Loucy (cell line): Measurements from ENCODE around the gene THEMIS.

ENCODE experiments used
- EZH2phosphoT487 ChIP-seq: fragments of 200-600 bp; IDR thresholded peaks from 2 replicates; pipeline ENCODE4 v1.6.1; 2018; ENCODE audit warnings: antibody characterized with exemption, mild to moderate bottlenecking, moderate library complexity, borderline replicate concordance
- TF ChIP-seq, protein P1 (sequence below): fragments of 200-600 bp; sonication (generic); conservative IDR thresholded peaks from 2 replicates; pipeline ENCODE4 v1.5.1; 2014; ENCODE audit warnings: mild to moderate bottlenecking, antibody characterized with exemption, low read length

DNA sequence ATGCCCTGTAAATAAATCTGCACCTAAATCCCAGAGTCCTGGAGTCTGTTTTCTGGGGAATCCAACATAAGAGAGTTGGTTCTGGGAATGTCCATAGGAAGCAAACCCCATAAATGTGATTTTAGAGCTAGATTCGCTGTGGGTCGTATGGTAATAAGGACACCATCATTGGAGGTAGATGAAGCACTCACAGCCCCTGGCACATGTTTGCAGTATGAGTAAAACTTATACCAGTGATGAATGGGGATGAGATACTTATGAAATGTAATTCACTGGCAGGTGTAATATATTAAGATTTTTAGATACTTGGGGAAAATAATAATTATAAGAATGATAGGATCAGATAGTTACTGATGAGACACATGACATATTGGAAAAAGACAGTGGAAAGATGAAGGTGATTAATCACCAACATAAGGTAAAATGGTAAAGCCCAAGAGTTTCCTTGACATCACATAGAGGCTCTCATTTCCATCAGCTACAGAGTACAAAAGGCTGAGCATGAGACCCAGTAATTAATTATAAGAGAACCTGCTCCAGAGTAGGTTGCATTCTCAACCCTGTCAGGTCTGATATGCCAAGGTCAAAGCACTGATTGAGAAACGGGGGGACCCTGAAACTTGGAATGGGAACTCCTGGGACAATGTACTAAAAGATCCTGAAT is 44.7 kb upstream of the THEMIS start:
- TF ChIP-seq, protein P1, sequence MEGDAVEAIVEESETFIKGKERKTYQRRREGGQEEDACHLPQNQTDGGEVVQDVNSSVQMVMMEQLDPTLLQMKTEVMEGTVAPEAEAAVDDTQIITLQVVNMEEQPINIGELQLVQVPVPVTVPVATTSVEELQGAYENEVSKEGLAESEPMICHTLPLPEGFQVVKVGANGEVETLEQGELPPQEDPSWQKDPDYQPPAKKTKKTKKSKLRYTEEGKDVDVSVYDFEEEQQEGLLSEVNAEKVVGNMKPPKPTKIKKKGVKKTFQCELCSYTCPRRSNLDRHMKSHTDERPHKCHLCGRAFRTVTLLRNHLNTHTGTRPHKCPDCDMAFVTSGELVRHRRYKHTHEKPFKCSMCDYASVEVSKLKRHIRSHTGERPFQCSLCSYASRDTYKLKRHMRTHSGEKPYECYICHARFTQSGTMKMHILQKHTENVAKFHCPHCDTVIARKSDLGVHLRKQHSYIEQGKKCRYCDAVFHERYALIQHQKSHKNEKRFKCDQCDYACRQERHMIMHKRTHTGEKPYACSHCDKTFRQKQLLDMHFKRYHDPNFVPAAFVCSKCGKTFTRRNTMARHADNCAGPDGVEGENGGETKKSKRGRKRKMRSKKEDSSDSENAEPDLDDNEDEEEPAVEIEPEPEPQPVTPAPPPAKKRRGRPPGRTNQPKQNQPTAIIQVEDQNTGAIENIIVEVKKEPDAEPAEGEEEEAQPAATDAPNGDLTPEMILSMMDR, result no peak
- TF ChIP-seq EZH2phosphoT487, result no peak
